T-helper 2 cell treated with Interferon-gamma antibody and Interleukin-4, amounts not matched to agents 100 ng/mL and 5 ng/mL, for 36 hours (primary cell): ENCODE data around the gene MINDY2. TPM values are rescaled to one million over a fixed set of nuclear protein-coding genes. Genes with fewer than 3 reads are reported as not detected.
"Not testable (repeated sequence)": the region's sequence is repeated elsewhere in the genome, so short reads cannot be mapped to it uniquely, and the experiment has no call there.

ENCODE experiments used
- intact Hi-C: fragments of 100-400 bp; cut with micrococcal nuclease; formaldehyde crosslinking; loops from one replicate; pipeline ENCODE4 v1.15.1; 2023
- total RNA-seq: library from RNA; stranded (reverse); gene quantifications from 2 replicates; pipeline ENCODE4 v1.2.3, GENCODE V29; 2022

Gene MINDY2
- total RNA-seq, 1 donor from 2014 or later, result 13.4 TPM

GRCh38 chr15:58749532-58750337 lies 21.4 kb upstream of the MINDY2 start, which contains the start of gene ADAM10:
Gene ADAM10, minus strand, starts transcription at chr15:58749707. Its CDS starts 173 bp downstream, at chr15:58749534.
- intact Hi-C loops, result loop anchor here (1.0 to 2.0 kb wide), 4 partner anchors 22 to 185 kb away; partner anchors contain the start of gene MINDY2

GRCh38 chr15:58752716-58753115 lies 18.4 kb upstream of the MINDY2 start:
- intact Hi-C loops, result no loop called here

DNA sequence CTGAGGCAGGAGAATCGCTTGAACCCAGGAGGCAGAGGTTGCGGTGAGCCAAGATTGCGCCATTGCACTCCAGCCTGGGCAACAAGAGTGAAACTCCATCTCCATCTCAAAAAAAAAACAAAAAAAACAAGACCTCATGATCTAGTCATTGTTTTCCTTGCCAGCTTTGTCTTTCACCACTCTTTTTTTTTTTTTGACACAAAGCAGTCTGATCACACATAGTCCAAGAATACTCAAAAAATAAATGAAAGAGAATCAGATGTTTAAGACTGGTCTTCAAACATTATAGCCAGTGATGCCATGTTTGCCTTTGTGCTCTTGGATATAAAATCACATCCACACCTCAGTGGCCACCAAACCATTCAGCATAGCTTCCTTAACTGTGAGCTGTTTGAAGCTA lies 15.8 kb upstream of the MINDY2 start:
- intact Hi-C loops, result loop anchor here (5.0 kb wide), 1 partner anchor 483 kb away; no protein-coding TSS in a partner anchor

- intact Hi-C loops, result loop anchor here (5.0 kb wide), 1 partner anchor 484 kb away; no protein-coding TSS in a partner anchor
These were observed 15.1 kb upstream of the MINDY2 start for GRCh38 chr15:58755956-58756355.

GRCh38 chr15:58758141-58758540 lies 13.0 kb upstream of the MINDY2 start:
- intact Hi-C loops, result loop anchor here (5.0 kb wide), 1 partner anchor 486 kb away; no protein-coding TSS in a partner anchor

DNA sequence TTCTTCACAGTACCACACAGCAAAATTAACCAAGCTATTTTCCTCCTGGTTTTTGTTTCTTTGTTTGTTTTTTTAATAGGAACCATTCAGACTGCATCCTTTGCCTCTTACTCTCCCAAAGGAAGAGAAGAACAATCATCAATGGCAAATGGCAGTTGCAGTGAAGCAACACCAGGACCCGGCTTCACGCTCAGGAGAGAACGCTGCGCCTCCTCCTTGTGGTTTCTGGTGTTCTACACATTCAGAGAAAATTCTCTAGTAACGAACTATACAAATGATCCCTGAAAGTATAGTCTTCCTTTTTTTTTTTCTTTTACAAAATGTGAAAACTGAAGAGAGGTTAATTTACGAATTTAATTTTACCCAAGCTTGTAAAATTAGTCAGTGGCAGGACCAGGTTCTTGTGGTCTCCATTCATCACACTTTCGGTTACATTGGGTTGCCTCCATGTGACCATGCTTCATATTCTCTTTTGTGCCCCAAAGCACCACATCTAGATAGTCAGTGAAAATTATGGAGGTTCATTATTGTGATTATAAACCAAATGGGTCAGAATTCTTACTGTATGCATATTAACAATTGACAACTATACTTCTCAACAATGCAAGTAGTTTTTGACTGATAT lies 10.6 kb upstream of the MINDY2 start:
- intact Hi-C loops, result loop anchor here (1.0 kb wide), 1 partner anchor 533 kb away; no protein-coding TSS in a partner anchor

GRCh38 chr15:58761010-58761388 lies 10.1 kb upstream of the MINDY2 start:
- intact Hi-C loops, result loop anchor here (1.0 kb wide), 1 partner anchor 534 kb away; no protein-coding TSS in a partner anchor

- intact Hi-C loops, result no loop called here
These were observed 8.8 kb upstream of the MINDY2 start for GRCh38 chr15:58762285-58762684.

DNA sequence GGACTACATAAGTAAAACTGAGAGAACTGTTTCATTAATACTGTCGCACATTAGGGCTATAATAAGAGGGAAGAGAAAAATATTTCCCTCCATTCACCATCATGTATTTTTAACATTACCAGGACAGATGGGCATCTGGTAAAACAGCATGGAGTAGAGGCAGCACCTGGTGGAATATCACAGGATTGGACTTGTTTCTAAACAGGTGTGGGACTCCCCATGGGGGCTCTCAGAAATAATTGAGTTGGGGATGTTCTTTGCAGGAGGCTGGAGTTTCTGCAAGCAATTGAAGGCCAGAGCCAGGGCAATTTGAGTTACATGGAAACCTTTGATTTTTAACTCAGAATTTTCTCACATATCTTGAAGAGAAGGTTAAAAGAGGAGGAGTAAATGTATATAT lies 8.4 kb upstream of the MINDY2 start:
- intact Hi-C loops, result no loop called here

- intact Hi-C loops, result no loop called here
These were observed 6.6 kb upstream of the MINDY2 start for GRCh38 chr15:58764468-58764867.

- intact Hi-C loops, result no loop called here
These were observed 4.8 kb upstream of the MINDY2 start for GRCh38 chr15:58766290-58766689.

GRCh38 chr15:58768601-58769004 lies 2.5 kb upstream of the MINDY2 start:
- intact Hi-C loops, result not testable (repeated sequence)

GRCh38 chr15:58770519-58770856 lies 614 bp upstream of the MINDY2 start:
- intact Hi-C loops, result loop anchor here (5.0 kb wide), 1 partner anchor 97 kb away; no protein-coding TSS in a partner anchor

DNA sequence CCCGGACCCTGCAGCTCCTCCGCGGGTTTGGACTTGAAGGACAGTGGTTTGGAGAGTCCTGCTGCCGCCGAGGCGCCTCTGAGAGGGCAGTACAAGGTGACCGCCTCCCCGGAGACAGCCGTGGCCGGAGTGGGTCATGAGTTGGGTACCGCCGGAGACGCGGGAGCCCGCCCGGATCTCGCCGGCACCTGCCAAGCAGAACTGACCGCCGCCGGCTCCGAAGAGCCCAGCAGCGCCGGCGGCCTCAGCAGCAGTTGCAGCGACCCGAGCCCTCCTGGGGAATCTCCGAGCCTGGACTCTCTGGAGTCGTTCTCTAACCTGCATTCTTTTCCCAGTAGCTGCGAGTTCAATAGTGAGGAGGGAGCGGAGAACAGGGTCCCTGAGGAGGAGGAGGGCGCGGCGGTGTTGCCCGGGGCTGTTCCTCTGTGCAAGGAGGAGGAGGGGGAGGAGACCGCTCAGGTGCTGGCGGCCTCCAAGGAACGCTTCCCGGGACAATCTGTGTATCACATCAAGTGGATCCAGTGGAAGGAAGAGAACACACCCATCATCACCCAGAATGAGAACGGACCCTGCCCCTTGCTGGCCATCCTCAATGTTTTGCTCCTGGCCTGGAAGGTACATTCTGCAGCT lies 634 bp downstream of the MINDY2 start:
- intact Hi-C loops, result loop anchor here (1.0 to 5.0 kb wide), 4 partner anchors 22 to 918 kb away; partner anchors contain the start of genes ADAM10, BNIP2 and SLTM

GRCh38 chr15:58773024-58773423 lies 1.9 kb downstream of the MINDY2 start:
- intact Hi-C loops, result loop anchor here (5.0 kb wide), 1 partner anchor 94 kb away; no protein-coding TSS in a partner anchor

- intact Hi-C loops, result no loop called here
These were observed 4.3 kb downstream of the MINDY2 start for GRCh38 chr15:58775402-58775801.

DNA sequence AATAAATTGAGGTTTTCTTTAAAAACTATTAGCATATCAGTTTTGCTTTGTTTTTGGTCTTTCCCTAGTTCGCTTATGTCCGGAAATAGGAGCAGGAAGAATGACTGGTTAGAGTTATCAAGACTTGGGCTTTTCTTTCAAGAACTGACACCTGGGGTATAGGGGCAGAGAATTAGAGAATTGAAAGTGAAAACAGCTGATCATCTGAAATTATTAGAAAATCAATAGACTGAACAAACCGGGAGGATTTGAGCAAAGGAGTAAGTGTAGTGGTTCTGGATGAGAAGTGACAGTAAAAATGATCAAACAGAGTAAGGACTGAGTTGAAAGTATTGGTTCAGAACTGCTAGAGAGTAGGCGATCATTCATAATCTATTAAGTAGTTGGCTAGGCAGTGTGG lies 6.0 kb downstream of the MINDY2 start:
- intact Hi-C loops, result no loop called here

- intact Hi-C loops, result no loop called here
These were observed 8.5 kb downstream of the MINDY2 start for GRCh38 chr15:58779554-58779953.

- intact Hi-C loops, result no loop called here
These were observed 14.3 kb downstream of the MINDY2 start for GRCh38 chr15:58785355-58785754.

GRCh38 chr15:58788056-58788710 lies 17.1 kb downstream of the MINDY2 start:
- intact Hi-C loops, result no loop called here

DNA sequence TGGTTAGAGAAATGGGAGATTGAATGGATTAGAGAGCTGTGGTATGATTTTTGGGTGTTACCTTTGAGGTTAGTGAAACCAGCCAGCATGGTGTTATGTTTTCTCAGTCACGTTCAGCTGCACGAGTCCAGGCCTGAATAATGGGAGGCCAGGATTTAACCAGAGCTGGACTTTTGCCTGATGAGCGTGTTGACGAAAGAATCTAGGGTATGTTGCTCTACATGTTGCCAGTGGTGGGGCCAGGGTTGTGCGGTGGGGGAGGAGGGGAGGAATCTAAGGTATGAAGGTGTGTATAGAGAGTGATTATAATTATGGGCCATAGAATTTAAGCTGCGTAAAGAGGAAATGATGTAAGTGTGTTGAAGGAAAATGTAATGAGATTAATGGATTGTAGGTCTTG lies 22.8 kb downstream of the MINDY2 start:
- intact Hi-C loops, result no loop called here
